K562 (cell line): Measurements from ENCODE around the gene FAM131C. TPM values are rescaled to one million over a fixed set of nuclear protein-coding genes. Genes with fewer than 3 reads are reported as not detected.

Source experiments
- ADNP ChIP-seq: fragments of 200-800 bp; sonication (Bioruptor generic); IDR thresholded peaks from 2 replicates; pipeline ENCODE4 v1.6.1; 2016; ENCODE audit warnings: missing genetic modification characterization, missing compliant biosample characterization
- BRD9 ChIP-seq: fragments of 450-650 bp; IDR thresholded peaks from 2 replicates; pipeline ENCODE4 v1.6.1; 2018; ENCODE audit warnings: low read depth; ENCODE audit not compliant: partially characterized antibody
- EP400 ChIP-seq: fragments of 450-650 bp; IDR thresholded peaks from 2 replicates; pipeline ENCODE4 v1.6.1; 2017; ENCODE audit warnings: antibody characterized with exemption, mild to moderate bottlenecking, moderate library complexity
- ETV6 ChIP-seq, 3 experiments: fragments of 150-350 bp in 1 of 3; sonication (generic) in 1 of 3; formaldehyde crosslinking in 1 of 3; IDR thresholded peaks; 2 replicates each; pipeline versions ENCODE4 v1.6.1 to v1.8.0; 2014 to 2022; ENCODE audit warnings: borderline replicate concordance in 2 of 3, low read depth in 2 of 3, antibody characterized with exemption in 1 of 3, low read length in 1 of 3, mild to moderate bottlenecking in 1 of 3, missing genetic modification reagents in 1 of 3
- MAFF ChIP-seq: IDR thresholded peaks from 2 replicates; pipeline ENCODE4 v1.6.1; 2012; ENCODE audit warnings: low read length, improper control_type of control experiment
- MTA3 ChIP-seq: fragments of 450-650 bp; formaldehyde crosslinking; IDR thresholded peaks from 2 replicates; pipeline ENCODE4 v1.6.1; 2017; ENCODE audit warnings: mild to moderate bottlenecking, borderline replicate concordance
- NR4A1 ChIP-seq, 2 experiments: fragments of 250-450 bp in 1 of 2; fragments of 450-650 bp in 1 of 2; sonication (Bioruptor Pico) in 1 of 2; IDR thresholded peaks; 2 replicates each; pipeline versions ENCODE4 v1.4.0 to v1.6.1; 2016 to 2020; ENCODE audit warnings: mild to moderate bottlenecking in 2 of 2, missing compliant biosample characterization in 1 of 2, missing genetic modification characterization in 1 of 2, moderate library complexity in 1 of 2
- SMARCA5 ChIP-seq: fragments of 450-650 bp; IDR thresholded peaks from 2 replicates; pipeline ENCODE4 v1.6.1; 2016
- SRSF7 ChIP-seq: fragments of 200-400 bp; formaldehyde crosslinking; optimal IDR thresholded peaks from 2 replicates; pipeline ENCODE3; 2017; ENCODE audit warnings: mild to moderate bottlenecking, low read depth, low read length
- ZNF695 ChIP-seq: fragments of 450-650 bp; formaldehyde crosslinking; IDR thresholded peaks from 2 replicates; pipeline ENCODE4 v1.4.0; 2020; ENCODE audit warnings: mild to moderate bottlenecking, moderate library complexity
- polyA plus RNA-seq, 8 experiments: library from polyadenylated mRNA; depleted of rRNA in 4 of 8; stranded (reverse) in 5 of 8; unstranded in 3 of 8; fragments of >200 nt; fragmentation: Nextera tagmentation in 2 of 8; fragmentation: Illumina TruSeq in 1 of 8; extraction: Ambion mirVana in 2 of 8; extraction: Trizol in 1 of 8; gene quantifications; 2 replicates each; pipeline versions ENCODE4 v1.2.1 to v1.2.3, GENCODE V29; 2011 to 2014; ENCODE audit warnings: inconsistent platforms in 1 of 8, missing spikeins in 1 of 8
- total RNA-seq, 7 experiments: library from RNA; depleted of rRNA in 6 of 7; stranded (reverse); fragments of >200 nt in 6 of 7; fragmentation: Illumina TruSeq in 2 of 7; extraction: Trizol in 2 of 7; gene quantifications; 2 replicates each; pipeline versions ENCODE4 v1.2.1 to v1.2.3, GENCODE V29; 2011 to 2021; ENCODE audit warnings: low replicate concordance in 1 of 7
- TF ChIP-seq, protein P1 (sequence below): sonication (generic); formaldehyde crosslinking; IDR thresholded peaks from 2 replicates; pipeline ENCODE4 v1.9.0; 2022; ENCODE audit warnings: mild to moderate bottlenecking, missing genetic modification reagents
- TF ChIP-seq, protein P2 (sequence below): sonication (generic); formaldehyde crosslinking; IDR thresholded peaks from 2 replicates; pipeline ENCODE4 v1.8.1; 2022; ENCODE audit warnings: missing genetic modification reagents
- TF ChIP-seq, protein P3 (sequence below): sonication (generic); formaldehyde crosslinking; IDR thresholded peaks from 2 replicates; pipeline ENCODE4 v1.8.1; 2023; ENCODE audit warnings: mild to moderate bottlenecking, missing genetic modification reagents
- TF ChIP-seq, protein P4 (sequence below): fragments of 450-650 bp; IDR thresholded peaks from 2 replicates; pipeline ENCODE4 v1.6.1; 2017; ENCODE audit warnings: mild to moderate bottlenecking, moderate library complexity
- TF ChIP-seq, protein P5 (sequence below): sonication (generic); formaldehyde crosslinking; IDR thresholded peaks from 2 replicates; pipeline ENCODE4 v1.8.1; 2023; ENCODE audit warnings: missing genetic modification reagents, mild to moderate bottlenecking, borderline replicate concordance

The FAM131C gene
- total and polyA plus RNA-seq, 9 of the 15 experiments (the other 6 are each of a cell fraction or from before 2014, with no cell fraction given), result 0.10 to 0.29 (median 0.16) TPM; not detected in 6

DNA sequence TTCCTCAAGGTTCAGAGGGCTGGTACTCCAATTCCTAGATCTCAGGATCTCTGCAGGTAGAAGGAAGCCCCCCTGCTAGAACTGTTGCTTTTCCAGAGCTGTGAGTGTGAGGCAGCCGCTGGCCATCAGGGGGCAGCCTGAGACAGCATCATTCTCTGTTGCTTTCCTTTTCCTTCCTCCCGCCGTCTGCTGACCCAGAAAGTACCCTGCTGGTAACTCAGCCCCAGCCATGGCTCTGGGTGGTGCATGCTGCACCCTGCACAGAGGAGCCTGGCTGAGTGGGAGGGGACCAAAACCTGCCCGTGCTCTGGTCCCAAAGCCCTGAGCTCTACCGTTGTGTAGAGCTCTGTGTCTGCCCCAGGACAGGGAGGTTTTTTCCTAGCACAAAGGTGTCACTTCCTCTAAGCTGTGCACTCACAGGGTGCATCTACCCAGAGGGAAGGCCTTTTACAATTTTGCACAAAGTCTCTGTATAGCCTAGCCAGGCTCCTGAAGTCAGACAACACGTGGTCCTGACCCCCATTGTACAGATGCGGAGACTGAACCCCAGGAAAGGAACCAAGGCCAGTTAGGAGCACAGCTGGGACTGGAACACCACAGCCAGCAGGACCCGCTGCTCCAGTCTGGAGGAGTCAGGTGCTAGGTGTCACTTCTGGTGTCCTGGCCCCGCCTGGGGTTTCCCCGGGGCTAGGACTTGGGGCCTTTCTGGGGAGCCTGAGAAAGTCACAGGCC lies 5.6 kb upstream of the FAM131C start (continued):
- TF ChIP-seq, protein P1, sequence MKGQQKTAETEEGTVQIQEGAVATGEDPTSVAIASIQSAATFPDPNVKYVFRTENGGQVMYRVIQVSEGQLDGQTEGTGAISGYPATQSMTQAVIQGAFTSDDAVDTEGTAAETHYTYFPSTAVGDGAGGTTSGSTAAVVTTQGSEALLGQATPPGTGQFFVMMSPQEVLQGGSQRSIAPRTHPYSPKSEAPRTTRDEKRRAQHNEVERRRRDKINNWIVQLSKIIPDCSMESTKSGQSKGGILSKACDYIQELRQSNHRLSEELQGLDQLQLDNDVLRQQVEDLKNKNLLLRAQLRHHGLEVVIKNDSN (CRISPR knock-in tag), result no peak
- TF ChIP-seq, protein P2, sequence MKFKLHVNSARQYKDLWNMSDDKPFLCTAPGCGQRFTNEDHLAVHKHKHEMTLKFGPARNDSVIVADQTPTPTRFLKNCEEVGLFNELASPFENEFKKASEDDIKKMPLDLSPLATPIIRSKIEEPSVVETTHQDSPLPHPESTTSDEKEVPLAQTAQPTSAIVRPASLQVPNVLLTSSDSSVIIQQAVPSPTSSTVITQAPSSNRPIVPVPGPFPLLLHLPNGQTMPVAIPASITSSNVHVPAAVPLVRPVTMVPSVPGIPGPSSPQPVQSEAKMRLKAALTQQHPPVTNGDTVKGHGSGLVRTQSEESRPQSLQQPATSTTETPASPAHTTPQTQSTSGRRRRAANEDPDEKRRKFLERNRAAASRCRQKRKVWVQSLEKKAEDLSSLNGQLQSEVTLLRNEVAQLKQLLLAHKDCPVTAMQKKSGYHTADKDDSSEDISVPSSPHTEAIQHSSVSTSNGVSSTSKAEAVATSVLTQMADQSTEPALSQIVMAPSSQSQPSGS, result no peak
- TF ChIP-seq MAFF (no peak), SRSF7 (no peak), ETV6 (IDR thresholded peaks at IDR 0.05; ENCODE audit: borderline replicate concordance in 1 of 2, low read depth in 2 of 2, low read length in 1 of 2) (0 out of 4 replicates have a peak, but pooled peaks of 1 of the 2 experiments have one; percentile 43), ETV6 (CRISPR knock-in tag; IDR thresholded peaks at IDR 0.05; ENCODE audit: borderline replicate concordance) (no peak), ZNF695 (CRISPR knock-in tag) (no peak), BRD9 (peak; percentile 82), NR4A1 (CRISPR knock-in tag; IDR thresholded peaks at IDR 0.05) (no peak), NR4A1 (tag; IDR thresholded peaks at IDR 0.05) (no peak), SMARCA5 (no peak), MTA3 (peak; percentile 40; the same call in 1 of the 2 replicates), EP400 (no peak), ADNP (tag) (no peak)
- TF ChIP-seq, protein P3, sequence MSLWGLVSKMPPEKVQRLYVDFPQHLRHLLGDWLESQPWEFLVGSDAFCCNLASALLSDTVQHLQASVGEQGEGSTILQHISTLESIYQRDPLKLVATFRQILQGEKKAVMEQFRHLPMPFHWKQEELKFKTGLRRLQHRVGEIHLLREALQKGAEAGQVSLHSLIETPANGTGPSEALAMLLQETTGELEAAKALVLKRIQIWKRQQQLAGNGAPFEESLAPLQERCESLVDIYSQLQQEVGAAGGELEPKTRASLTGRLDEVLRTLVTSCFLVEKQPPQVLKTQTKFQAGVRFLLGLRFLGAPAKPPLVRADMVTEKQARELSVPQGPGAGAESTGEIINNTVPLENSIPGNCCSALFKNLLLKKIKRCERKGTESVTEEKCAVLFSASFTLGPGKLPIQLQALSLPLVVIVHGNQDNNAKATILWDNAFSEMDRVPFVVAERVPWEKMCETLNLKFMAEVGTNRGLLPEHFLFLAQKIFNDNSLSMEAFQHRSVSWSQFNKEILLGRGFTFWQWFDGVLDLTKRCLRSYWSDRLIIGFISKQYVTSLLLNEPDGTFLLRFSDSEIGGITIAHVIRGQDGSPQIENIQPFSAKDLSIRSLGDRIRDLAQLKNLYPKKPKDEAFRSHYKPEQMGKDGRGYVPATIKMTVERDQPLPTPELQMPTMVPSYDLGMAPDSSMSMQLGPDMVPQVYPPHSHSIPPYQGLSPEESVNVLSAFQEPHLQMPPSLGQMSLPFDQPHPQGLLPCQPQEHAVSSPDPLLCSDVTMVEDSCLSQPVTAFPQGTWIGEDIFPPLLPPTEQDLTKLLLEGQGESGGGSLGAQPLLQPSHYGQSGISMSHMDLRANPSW (CRISPR knock-in tag), result 0 out of 2 replicates have a peak, but pooled peaks have one; percentile 58
- TF ChIP-seq, protein P4, sequence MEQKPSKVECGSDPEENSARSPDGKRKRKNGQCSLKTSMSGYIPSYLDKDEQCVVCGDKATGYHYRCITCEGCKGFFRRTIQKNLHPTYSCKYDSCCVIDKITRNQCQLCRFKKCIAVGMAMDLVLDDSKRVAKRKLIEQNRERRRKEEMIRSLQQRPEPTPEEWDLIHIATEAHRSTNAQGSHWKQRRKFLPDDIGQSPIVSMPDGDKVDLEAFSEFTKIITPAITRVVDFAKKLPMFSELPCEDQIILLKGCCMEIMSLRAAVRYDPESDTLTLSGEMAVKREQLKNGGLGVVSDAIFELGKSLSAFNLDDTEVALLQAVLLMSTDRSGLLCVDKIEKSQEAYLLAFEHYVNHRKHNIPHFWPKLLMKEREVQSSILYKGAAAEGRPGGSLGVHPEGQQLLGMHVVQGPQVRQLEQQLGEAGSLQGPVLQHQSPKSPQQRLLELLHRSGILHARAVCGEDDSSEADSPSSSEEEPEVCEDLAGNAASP, result no peak
- TF ChIP-seq, protein P5, sequence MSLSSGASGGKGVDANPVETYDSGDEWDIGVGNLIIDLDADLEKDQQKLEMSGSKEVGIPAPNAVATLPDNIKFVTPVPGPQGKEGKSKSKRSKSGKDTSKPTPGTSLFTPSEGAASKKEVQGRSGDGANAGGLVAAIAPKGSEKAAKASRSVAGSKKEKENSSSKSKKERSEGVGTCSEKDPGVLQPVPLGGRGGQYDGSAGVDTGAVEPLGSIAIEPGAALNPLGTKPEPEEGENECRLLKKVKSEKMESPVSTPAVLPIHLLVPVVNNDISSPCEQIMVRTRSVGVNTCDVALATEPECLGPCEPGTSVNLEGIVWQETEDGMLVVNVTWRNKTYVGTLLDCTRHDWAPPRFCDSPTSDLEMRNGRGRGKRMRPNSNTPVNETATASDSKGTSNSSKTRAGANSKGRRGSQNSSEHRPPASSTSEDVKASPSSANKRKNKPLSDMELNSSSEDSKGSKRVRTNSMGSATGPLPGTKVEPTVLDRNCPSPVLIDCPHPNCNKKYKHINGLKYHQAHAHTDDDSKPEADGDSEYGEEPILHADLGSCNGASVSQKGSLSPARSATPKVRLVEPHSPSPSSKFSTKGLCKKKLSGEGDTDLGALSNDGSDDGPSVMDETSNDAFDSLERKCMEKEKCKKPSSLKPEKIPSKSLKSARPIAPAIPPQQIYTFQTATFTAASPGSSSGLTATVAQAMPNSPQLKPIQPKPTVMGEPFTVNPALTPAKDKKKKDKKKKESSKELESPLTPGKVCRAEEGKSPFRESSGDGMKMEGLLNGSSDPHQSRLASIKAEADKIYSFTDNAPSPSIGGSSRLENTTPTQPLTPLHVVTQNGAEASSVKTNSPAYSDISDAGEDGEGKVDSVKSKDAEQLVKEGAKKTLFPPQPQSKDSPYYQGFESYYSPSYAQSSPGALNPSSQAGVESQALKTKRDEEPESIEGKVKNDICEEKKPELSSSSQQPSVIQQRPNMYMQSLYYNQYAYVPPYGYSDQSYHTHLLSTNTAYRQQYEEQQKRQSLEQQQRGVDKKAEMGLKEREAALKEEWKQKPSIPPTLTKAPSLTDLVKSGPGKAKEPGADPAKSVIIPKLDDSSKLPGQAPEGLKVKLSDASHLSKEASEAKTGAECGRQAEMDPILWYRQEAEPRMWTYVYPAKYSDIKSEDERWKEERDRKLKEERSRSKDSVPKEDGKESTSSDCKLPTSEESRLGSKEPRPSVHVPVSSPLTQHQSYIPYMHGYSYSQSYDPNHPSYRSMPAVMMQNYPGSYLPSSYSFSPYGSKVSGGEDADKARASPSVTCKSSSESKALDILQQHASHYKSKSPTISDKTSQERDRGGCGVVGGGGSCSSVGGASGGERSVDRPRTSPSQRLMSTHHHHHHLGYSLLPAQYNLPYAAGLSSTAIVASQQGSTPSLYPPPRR, result no peak
